Body of pancreas (tissue), 4 donors: Measurements from ENCODE around the gene WDFY4. TPM values are rescaled to one million over a fixed set of nuclear protein-coding genes. Genes with fewer than 3 reads are reported as not detected.

Experiments
- ATAC-seq: fragments of 150-250 bp; one replicate; pipeline ENCODE4 v1.9.1; 2016
- DNase-seq, 4 donors: peaks; one replicate each; pipeline ENCODE4 v3.0.0-alpha.2; 2019
- H3K27ac ChIP-seq, 4 donors: fragments of 200-600 bp; sonication (generic); 1 replicate in 3 of 4; 2 replicates in 1 of 4; pipeline versions ENCODE4 v1.5.1 to v1.6.1; 2016 to 2019; ENCODE audit warnings: mild to moderate bottlenecking in 1 of 4, mixed read lengths in 1 of 4, moderate library complexity in 1 of 4
- H3K27me3 ChIP-seq, 2 donors: fragments of 200-600 bp; sonication (generic); one replicate each; pipeline ENCODE4 v1.6.0; 2016; ENCODE audit warnings: mild to moderate bottlenecking in 1 of 2
- H3K36me3 ChIP-seq, 2 donors: fragments of 200-600 bp; sonication (generic); replicated peaks in 1 of 2; 2 replicates each; pipeline ENCODE4 v1.5.1; 2016; ENCODE audit warnings: low read depth in 2 of 2; ENCODE audit not compliant: insufficient read depth in 1 of 2
- H3K4me1 ChIP-seq: fragments of 200-600 bp; sonication (generic); one replicate; pipeline ENCODE4 v1.6.0; 2016
- H3K4me3 ChIP-seq, 2 donors: fragments of 200-600 bp; sonication (generic); 1 replicate in 1 of 2; 2 replicates in 1 of 2; pipeline ENCODE4 v1.5.1; 2016 to 2019
- H3K9me3 ChIP-seq, 3 donors: fragments of 200-600 bp; sonication (generic); 1 replicate in 2 of 3; 2 replicates in 1 of 3; pipeline ENCODE4 v1.5.1; 2016
- POLR2A ChIP-seq, 3 donors: fragments of 450-650 bp; IDR thresholded peaks; one replicate each; pipeline ENCODE4 v1.6.1; 2016; ENCODE audit warnings: antibody characterized with exemption in 3 of 3, mild to moderate bottlenecking in 2 of 3
- WGBS, 2 donors: methylation state at CpG; one replicate each; pipeline ENCODE4 v1.1.5; 2017; 5-methylcytosine and 5-hydroxymethylcytosine counted together
- intact Hi-C: fragments of 100-400 bp; cut with DNase I; formaldehyde crosslinking; loops from one replicate; pipeline ENCODE4 v1.15.1; 2023
- total RNA-seq, 2 donors: library from RNA; depleted of rRNA; stranded (reverse); fragments of >200 nt; gene quantifications; one replicate each; pipeline ENCODE4 v1.1.0, GENCODE V29; 2016
- TF ChIP-seq, protein P1 (sequence below), 7 experiments: fragments of 450-650 bp in 4 of 7; fragments of 200-600 bp in 3 of 7; sonication (generic) in 3 of 7; IDR thresholded peaks; one replicate each; pipeline ENCODE4 v1.5.1; 2016 to 2019; ENCODE audit warnings: antibody characterized with exemption in 7 of 7

Gene WDFY4
- total RNA-seq, 2 donors from 2014 or later = 0.66 to 2.3 TPM

DNA sequence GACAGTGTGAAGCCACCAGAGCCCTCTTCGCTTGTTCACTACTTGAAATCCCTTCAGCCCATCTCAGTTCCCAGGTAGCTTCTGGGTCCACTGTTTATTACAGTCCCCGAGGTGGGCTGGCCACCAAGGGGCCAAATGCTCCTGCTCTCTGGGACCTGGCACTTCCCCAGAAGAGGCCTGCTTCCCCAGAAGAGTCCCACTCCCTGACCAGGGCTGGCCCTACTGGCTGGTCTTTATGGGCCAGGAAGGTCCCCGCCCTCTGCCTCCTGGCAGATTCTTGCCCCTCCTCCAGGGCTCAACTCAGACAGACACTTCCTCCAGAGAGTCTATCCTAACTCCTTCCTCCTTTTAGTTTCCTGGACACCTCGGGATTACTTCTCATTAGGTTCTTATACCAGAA, 325.6 kb downstream of the WDFY4 start:
- Histone ChIP-seq H3K27me3 (no peaks in the 10 kb centered on the region), H3K9me3 (no peaks in the 10 kb centered on the region), H3K36me3 (no peaks in the 10 kb centered on the region), H3K4me3 (no peak overlapping the region), H3K27ac (no peak overlapping the region), H3K4me1 (no peaks in the 10 kb centered on the region)
- WGBS, 2 donors = 56 to 64% methylated on average over 4 of the region's 4 CpGs
- ATAC-seq (no peak), DNase-seq (no peak)
- TF ChIP-seq, protein P1, sequence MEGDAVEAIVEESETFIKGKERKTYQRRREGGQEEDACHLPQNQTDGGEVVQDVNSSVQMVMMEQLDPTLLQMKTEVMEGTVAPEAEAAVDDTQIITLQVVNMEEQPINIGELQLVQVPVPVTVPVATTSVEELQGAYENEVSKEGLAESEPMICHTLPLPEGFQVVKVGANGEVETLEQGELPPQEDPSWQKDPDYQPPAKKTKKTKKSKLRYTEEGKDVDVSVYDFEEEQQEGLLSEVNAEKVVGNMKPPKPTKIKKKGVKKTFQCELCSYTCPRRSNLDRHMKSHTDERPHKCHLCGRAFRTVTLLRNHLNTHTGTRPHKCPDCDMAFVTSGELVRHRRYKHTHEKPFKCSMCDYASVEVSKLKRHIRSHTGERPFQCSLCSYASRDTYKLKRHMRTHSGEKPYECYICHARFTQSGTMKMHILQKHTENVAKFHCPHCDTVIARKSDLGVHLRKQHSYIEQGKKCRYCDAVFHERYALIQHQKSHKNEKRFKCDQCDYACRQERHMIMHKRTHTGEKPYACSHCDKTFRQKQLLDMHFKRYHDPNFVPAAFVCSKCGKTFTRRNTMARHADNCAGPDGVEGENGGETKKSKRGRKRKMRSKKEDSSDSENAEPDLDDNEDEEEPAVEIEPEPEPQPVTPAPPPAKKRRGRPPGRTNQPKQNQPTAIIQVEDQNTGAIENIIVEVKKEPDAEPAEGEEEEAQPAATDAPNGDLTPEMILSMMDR (IDR thresholded peaks at IDR 0.05) = no peak
- no peak for TF ChIP-seq POLR2A (IDR thresholded peaks at IDR 0.05)
- intact Hi-C loops = no loop called here

DNA sequence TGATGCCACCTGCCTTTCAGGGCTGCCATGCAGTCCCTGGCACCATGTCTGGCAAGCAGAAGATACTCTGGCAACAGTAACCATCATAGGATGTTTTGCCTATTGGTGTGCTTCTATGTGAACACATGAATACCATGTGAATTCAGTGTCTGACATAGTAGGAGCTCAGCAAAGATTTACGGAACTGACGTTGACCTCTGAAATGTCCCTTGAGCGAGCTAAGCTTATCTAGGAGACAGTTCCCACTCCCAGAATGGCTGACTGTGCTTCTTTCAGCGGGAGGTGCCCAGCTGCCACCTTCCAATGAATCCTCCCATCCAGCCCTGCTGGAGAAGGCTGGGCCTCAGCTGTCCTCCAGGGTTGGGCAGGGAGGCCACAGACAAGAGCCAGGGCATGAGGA, 326.2 kb downstream of the WDFY4 start:
- WGBS, 2 donors = 37 to 42% methylated on average over 4 of the region's 4 CpGs
- Histone ChIP-seq H3K4me3 (no peak overlapping the region), H3K27me3 (no peaks in the 10 kb centered on the region), H3K9me3 (no peaks in the 10 kb centered on the region), H3K36me3 (no peaks in the 10 kb centered on the region), H3K4me1 (no peaks in the 10 kb centered on the region), H3K27ac (no peak overlapping the region)
- intact Hi-C loops = no loop called here
- TF ChIP-seq POLR2A (IDR thresholded peaks at IDR 0.05) = no peak
- TF ChIP-seq, protein P1 (IDR thresholded peaks at IDR 0.05) = no peak
- DNase-seq (no peak), ATAC-seq (no peak)

DNA sequence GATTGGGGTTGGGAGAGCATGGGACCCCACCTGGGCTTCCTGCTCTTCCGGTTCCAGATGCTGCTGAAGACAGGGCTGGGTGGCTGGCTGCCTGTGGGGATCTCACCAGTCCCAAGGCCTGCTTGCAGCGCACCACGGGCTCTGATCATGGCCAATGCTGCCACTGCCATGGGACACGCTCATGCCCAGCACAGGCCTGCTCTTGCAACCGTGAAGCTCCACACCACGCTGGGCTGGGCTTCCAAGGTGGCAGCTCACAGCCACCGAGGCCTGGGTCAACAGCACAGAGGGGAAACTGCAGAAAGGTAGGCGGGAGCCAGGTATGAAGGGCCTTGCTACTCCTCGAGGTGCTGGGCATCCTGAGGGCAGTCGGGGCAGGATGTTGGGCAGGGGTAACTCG, 327.1 kb downstream of the WDFY4 start:
- intact Hi-C loops = no loop called here
- no peak overlapping the region for H3K4me3 ChIP-seq
- H3K4me1 ChIP-seq = no peaks in the 10 kb centered on the region
- no peak overlapping the region for H3K27ac ChIP-seq
- no peak for ATAC-seq
- H3K9me3 ChIP-seq = no peaks in the 10 kb centered on the region
- H3K27me3 ChIP-seq = no peaks in the 10 kb centered on the region
- no peak for DNase-seq
- H3K36me3 ChIP-seq = no peaks in the 10 kb centered on the region
- TF ChIP-seq POLR2A (IDR thresholded peaks at IDR 0.05) = no peak
- TF ChIP-seq, protein P1 (IDR thresholded peaks at IDR 0.05) = no peak
- 75 to 84% methylated on average over 5 to 11 of the region's 11 CpGs for WGBS, 2 donors

GRCh38 chr10:49012603-49013002, 327.9 kb downstream of the WDFY4 start:
- Histone ChIP-seq H3K9me3 (no peaks in the 10 kb centered on the region), H3K36me3 (no peaks in the 10 kb centered on the region), H3K4me1 (no peaks in the 10 kb centered on the region), H3K27me3 (no peaks in the 10 kb centered on the region), H3K4me3 (no peak overlapping the region), H3K27ac (no peak overlapping the region)
- ATAC-seq (no peak), DNase-seq (no peak)
- TF ChIP-seq, protein P1 (IDR thresholded peaks at IDR 0.05) = no peak
- TF ChIP-seq POLR2A (IDR thresholded peaks at IDR 0.05) = no peak
- 30 to 46% methylated on average over 4 of the region's 4 CpGs for WGBS, 2 donors
- intact Hi-C loops = no loop called here

- Histone ChIP-seq H3K36me3 (no peaks in the 10 kb centered on the region), H3K4me1 (no peaks in the 10 kb centered on the region), H3K9me3 (no peaks in the 10 kb centered on the region), H3K27me3 (no peaks in the 10 kb centered on the region), H3K4me3 (no peak overlapping the region), H3K27ac (no peak overlapping the region)
- TF ChIP-seq, protein P1 (IDR thresholded peaks at IDR 0.05) = no peak
- TF ChIP-seq POLR2A (IDR thresholded peaks at IDR 0.05) = no peak
- DNase-seq = no peak
- 73 to 83% methylated on average over 4 of the region's 4 CpGs for WGBS, 2 donors
- intact Hi-C loops = no loop called here
- no peak for ATAC-seq
Measured at GRCh38 chr10:49015700-49016099, 331.0 kb downstream of the WDFY4 start.
